Trophoblast cell (in vitro differentiated cells and primary cell): Measurements from ENCODE around the gene FAM83F.

Experiments used
- DNase-seq, 2 donors: peaks; one replicate each; pipeline ENCODE4 v3.0.0-alpha.2; 2016
- H2AFZ ChIP-seq: 2 replicates; pipeline ENCODE4 v1.6.1; 2013; ENCODE audit warnings: low read length, moderate library complexity, mild to moderate bottlenecking; ENCODE audit not compliant: insufficient read depth, poor library complexity
- H2AK5ac ChIP-seq: 2 replicates; pipeline ENCODE4 v1.6.1; 2013; ENCODE audit warnings: mild to moderate bottlenecking, low read length
- H2BK120ac ChIP-seq: 2 replicates; pipeline ENCODE4 v1.6.1; 2013; ENCODE audit warnings: low read length, mild to moderate bottlenecking, moderate library complexity; ENCODE audit not compliant: insufficient read depth, poor library complexity
- H2BK12ac ChIP-seq: 2 replicates; pipeline ENCODE4 v1.6.1; 2013; ENCODE audit warnings: mild to moderate bottlenecking, low read length, moderate library complexity
- H2BK5ac ChIP-seq: 2 replicates; pipeline ENCODE4 v1.6.1; 2013; ENCODE audit warnings: low read length, low read depth, moderate library complexity, mild to moderate bottlenecking; ENCODE audit not compliant: poor library complexity
- H3K14ac ChIP-seq: 2 replicates; pipeline ENCODE4 v1.6.1; 2013; ENCODE audit warnings: mild to moderate bottlenecking, low read length
- H3K18ac ChIP-seq: 2 replicates; pipeline ENCODE4 v1.6.1; 2013; ENCODE audit warnings: mild to moderate bottlenecking, low read length
- H3K23ac ChIP-seq: 2 replicates; pipeline ENCODE4 v1.6.1; 2013; ENCODE audit warnings: low read length
- H3K27ac ChIP-seq: 2 replicates; pipeline ENCODE4 v1.5.1; 2013; ENCODE audit warnings: low read depth, mild to moderate bottlenecking, inconsistent platforms, low read length, moderate library complexity
- H3K27me3 ChIP-seq: 2 replicates; pipeline ENCODE4 v1.6.1; 2013; ENCODE audit warnings: inconsistent platforms, mild to moderate bottlenecking, low read length, moderate library complexity; ENCODE audit not compliant: insufficient read depth
- H3K36me3 ChIP-seq, 2 experiments: 1 replicate in 1 of 2; 2 replicates in 1 of 2; pipeline ENCODE4 v1.6.1; 2013; ENCODE audit warnings: low read length in 2 of 2, mild to moderate bottlenecking in 2 of 2, moderate library complexity in 1 of 2; ENCODE audit not compliant: insufficient read depth in 2 of 2, control insufficient read depth in 1 of 2
- H3K4ac ChIP-seq: 2 replicates; pipeline ENCODE4 v1.6.1; 2013; ENCODE audit warnings: low read depth, mild to moderate bottlenecking, low read length, moderate library complexity
- H3K4me1 ChIP-seq, 2 experiments: 1 replicate in 1 of 2; 2 replicates in 1 of 2; pipeline ENCODE4 v1.6.1; 2013; ENCODE audit warnings: low read length in 2 of 2, mild to moderate bottlenecking in 2 of 2, moderate library complexity in 1 of 2; ENCODE audit not compliant: insufficient read depth in 2 of 2, control insufficient read depth in 1 of 2
- H3K4me2 ChIP-seq: 2 replicates; pipeline ENCODE4 v1.6.1; 2013; ENCODE audit warnings: inconsistent platforms, mild to moderate bottlenecking, low read length, moderate library complexity
- H3K4me3 ChIP-seq: 2 replicates; pipeline ENCODE4 v1.5.1; 2013; ENCODE audit warnings: mild to moderate bottlenecking, low read depth, low read length, inconsistent platforms
- H3K79me1 ChIP-seq: one replicate; pipeline ENCODE4 v1.6.1; 2013; ENCODE audit warnings: low read length
- H3K79me2 ChIP-seq: 2 replicates; pipeline ENCODE4 v1.6.1; 2013; ENCODE audit warnings: low read length, mild to moderate bottlenecking; ENCODE audit not compliant: control insufficient read depth, insufficient read depth, poor library complexity
- H3K9ac ChIP-seq: 2 replicates; pipeline ENCODE4 v1.6.1; 2013; ENCODE audit warnings: mild to moderate bottlenecking, low read length
- H3K9me3 ChIP-seq: 2 replicates; pipeline ENCODE4 v1.6.1; 2013; ENCODE audit warnings: low read depth, mild to moderate bottlenecking, control low read depth, inconsistent platforms, low read length; ENCODE audit not compliant: insufficient read depth
- H4K12ac ChIP-seq: 2 replicates; pipeline ENCODE4 v1.6.1; 2013; ENCODE audit warnings: low read depth, mild to moderate bottlenecking, low read length, moderate library complexity
- H4K8ac ChIP-seq: 2 replicates; pipeline ENCODE4 v1.6.1; 2013; ENCODE audit warnings: low read depth, mild to moderate bottlenecking, low read length, moderate library complexity
- H4K91ac ChIP-seq: one replicate; pipeline ENCODE4 v1.6.1; 2013; ENCODE audit warnings: low read depth, mild to moderate bottlenecking, low read length, moderate library complexity
- WGBS: extraction: QIAGEN DNeasy Blood & Tissue Kit; methylation state at CpG from one replicate; pipeline ENCODE4 v1.1.7; 2013; ENCODE audit warnings: missing lambda C conversion rate; ENCODE audit not compliant: insufficient read length, insufficient coverage; ENCODE audit errors: extremely low coverage; 5-methylcytosine and 5-hydroxymethylcytosine counted together

The FAM83F gene

DNA sequence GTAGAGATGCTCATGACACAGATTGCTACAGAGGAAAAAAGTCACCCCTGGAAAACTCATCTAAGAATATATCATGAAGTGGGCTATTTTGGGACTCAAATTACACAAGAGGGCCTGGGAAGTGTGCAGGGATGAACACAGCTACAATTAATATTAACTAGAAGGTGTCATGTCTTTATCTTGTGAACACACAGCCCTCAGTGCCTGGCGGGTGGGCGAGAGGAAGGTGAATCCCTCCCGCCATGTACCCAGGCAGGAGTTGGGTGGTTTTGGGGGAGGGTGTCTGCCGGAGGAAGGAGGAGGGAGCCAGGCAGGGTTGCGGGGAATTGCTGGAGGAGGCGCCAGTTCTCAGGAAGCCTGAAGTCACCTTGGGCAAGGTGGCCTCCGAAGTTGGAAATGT lies 5.1 kb upstream of the FAM83F start:
- H3K27me3 ChIP-seq = peaks cover 7% of the 10 kb centered on the region
- H3K4ac ChIP-seq = no peak overlapping the region
- no CpG with 5 or more reads among the region's 7 CpGs for WGBS

GRCh38 chr22:39990686-39991085 lies 4.1 kb upstream of the FAM83F start:
- Histone ChIP-seq H4K8ac (no peak overlapping the region), H3K27ac (no peak overlapping the region), H3K4me2 (no peak overlapping the region), H3K9ac (no peak overlapping the region), H3K36me3 (no peaks in the 10 kb centered on the region), H3K4me3 (no peak overlapping the region), H3K27me3 (peaks cover 7% of the 10 kb centered on the region), H3K14ac (no peak overlapping the region), H3K23ac (no peak overlapping the region), H4K91ac (no peak overlapping the region), H3K4me1 (peaks cover 9 to 10% of the 10 kb centered on the region in 2 experiments), H2BK120ac (no peak overlapping the region), H3K18ac (no peak overlapping the region), H3K79me2 (no peaks in the 10 kb centered on the region), H3K79me1 (peaks cover 5% of the 10 kb centered on the region), H3K4ac (no peak overlapping the region), H2BK12ac (no peak overlapping the region), H3K9me3 (peaks cover 3% of the 10 kb centered on the region), H2AFZ (no peak overlapping the region), H2BK5ac (no peak overlapping the region), H2AK5ac (no peak overlapping the region), H4K12ac (no peak overlapping the region)
- DNase-seq = no peak
- WGBS = no CpG with 5 or more reads among the region's 3 CpGs

More for the DNA sequence above, 5.1 kb upstream of the FAM83F start:
- H4K12ac ChIP-seq = no peak overlapping the region
- H3K79me2 ChIP-seq = no peaks in the 10 kb centered on the region
- H3K27ac ChIP-seq = no peak overlapping the region
- no peak overlapping the region for H2BK120ac ChIP-seq
- peaks cover 3% of the 10 kb centered on the region for H3K9me3 ChIP-seq
- no peak for DNase-seq
- H3K4me1 ChIP-seq = peaks cover 4% of the 10 kb centered on the region in 2 experiments
- no peak overlapping the region for H2AK5ac ChIP-seq
- no peak overlapping the region for H3K4me3 ChIP-seq
- no peaks in the 10 kb centered on the region for H3K36me3 ChIP-seq
- H2BK5ac ChIP-seq = no peak overlapping the region
- no peak overlapping the region for H3K4me2 ChIP-seq
- H3K79me1 ChIP-seq = no peaks in the 10 kb centered on the region
- H2AFZ ChIP-seq = no peak overlapping the region
- H4K91ac ChIP-seq = no peak overlapping the region
- H2BK12ac ChIP-seq = no peak overlapping the region
- H3K9ac ChIP-seq = no peak overlapping the region
- H4K8ac ChIP-seq = no peak overlapping the region
- no peak overlapping the region for H3K14ac ChIP-seq
- no peak overlapping the region for H3K23ac ChIP-seq
- H3K18ac ChIP-seq = no peak overlapping the region

- WGBS = no CpG with 5 or more reads among the region's 9 CpGs
- Histone ChIP-seq H3K4ac (no peak overlapping the region), H3K27ac (no peak overlapping the region), H3K4me2 (no peak overlapping the region), H2BK120ac (no peak overlapping the region), H3K18ac (no peak overlapping the region), H2AK5ac (no peak overlapping the region), H3K4me3 (no peak overlapping the region), H3K27me3 (peaks cover 7% of the 10 kb centered on the region), H3K9ac (no peak overlapping the region), H4K12ac (no peak overlapping the region), H3K79me1 (peaks cover 5% of the 10 kb centered on the region), H3K9me3 (peaks cover 3% of the 10 kb centered on the region), H3K79me2 (no peaks in the 10 kb centered on the region), H4K91ac (no peak overlapping the region), H4K8ac (no peak overlapping the region), H2AFZ (no peak overlapping the region), H3K4me1 (peaks cover 10 to 13% of the 10 kb centered on the region in 2 experiments), H3K14ac (no peak overlapping the region), H2BK12ac (no peak overlapping the region), H2BK5ac (no peak overlapping the region), H3K36me3 (no peaks in the 10 kb centered on the region), H3K23ac (no peak overlapping the region)
- no peak for DNase-seq
Observed at GRCh38 chr22:39991159-39991860, 3.4 kb upstream of the FAM83F start.

- WGBS = no CpG with 5 or more reads among the region's 5 CpGs
- no peak overlapping the region for H4K8ac ChIP-seq
- no peak overlapping the region for H2AK5ac ChIP-seq
Observed at GRCh38 chr22:39992088-39992826, 2.5 kb upstream of the FAM83F start.

More at GRCh38 chr22:39992088-39992826, 2.5 kb upstream of the FAM83F start:
- DNase-seq = no peak
- Histone ChIP-seq H3K9ac (no peak overlapping the region), H3K4me2 (no peak overlapping the region), H4K91ac (no peak overlapping the region), H4K12ac (no peak overlapping the region), H3K79me1 (peaks cover 5% of the 10 kb centered on the region), H2BK5ac (no peak overlapping the region), H2BK120ac (no peak overlapping the region), H3K9me3 (peaks cover 3% of the 10 kb centered on the region), H3K79me2 (no peaks in the 10 kb centered on the region), H2BK12ac (no peak overlapping the region), H2AFZ (no peak overlapping the region), H3K14ac (no peak overlapping the region), H3K4me3 (no peak overlapping the region), H3K27me3 (peaks cover 7% of the 10 kb centered on the region), H3K4ac (no peak overlapping the region), H3K18ac (no peak overlapping the region), H3K36me3 (no peaks in the 10 kb centered on the region), H3K23ac (no peak overlapping the region), H3K27ac (no peak overlapping the region), H3K4me1 (peaks cover 10 to 13% of the 10 kb centered on the region in 2 experiments)
